Fibroblast of lung (primary cell): ENCODE data around the gene PLEKHJ1.

ENCODE experiments used
- CTCF ChIP-seq, 2 donors: IDR thresholded peaks in 1 of 2; conservative IDR thresholded peaks in 1 of 2; 1 replicate in 1 of 2; 2 replicates in 1 of 2; pipeline ENCODE4 v1.5.1; 2011 to 2012; ENCODE audit warnings: low read length in 2 of 2, control low read depth in 1 of 2, inconsistent platforms in 1 of 2, low read depth in 1 of 2, mild to moderate bottlenecking in 1 of 2
- EZH2 ChIP-seq: IDR thresholded peaks from 2 replicates; pipeline ENCODE4 v1.5.1; 2012; ENCODE audit warnings: low read length, control low read depth, mild to moderate bottlenecking; ENCODE audit errors: missing control alignments

GRCh38 chr19:2254064-2254872 is 18.1 kb upstream of the PLEKHJ1 start:
- TF ChIP-seq CTCF (conservative IDR thresholded peaks at IDR 0.05 in 1 of 2, IDR thresholded peaks at IDR 0.05 in 1 of 2; ENCODE audit: low read depth in 1 of 2, low read length in 2 of 2) (peak; percentile 33 to 61), EZH2 (no peak)
